DMS153 treated with DMSO at 0.1 percent for 48 hours (cell line): ENCODE results near the gene PRR7.
A peak's percentile ranks its signal among the peaks of the same experiment; 100 is the strongest.

Experiments used
- DNase-seq: peaks from one replicate; lab custom pipeline; 2025; ENCODE audit not compliant: unreplicated experiment; lab: John Stamatoyannopoulos, UW

Gene PRR7

GRCh38 chr5:177423671-177424070 lies 22.9 kb upstream of the PRR7 start:
- no peak for DNase-seq

DNA sequence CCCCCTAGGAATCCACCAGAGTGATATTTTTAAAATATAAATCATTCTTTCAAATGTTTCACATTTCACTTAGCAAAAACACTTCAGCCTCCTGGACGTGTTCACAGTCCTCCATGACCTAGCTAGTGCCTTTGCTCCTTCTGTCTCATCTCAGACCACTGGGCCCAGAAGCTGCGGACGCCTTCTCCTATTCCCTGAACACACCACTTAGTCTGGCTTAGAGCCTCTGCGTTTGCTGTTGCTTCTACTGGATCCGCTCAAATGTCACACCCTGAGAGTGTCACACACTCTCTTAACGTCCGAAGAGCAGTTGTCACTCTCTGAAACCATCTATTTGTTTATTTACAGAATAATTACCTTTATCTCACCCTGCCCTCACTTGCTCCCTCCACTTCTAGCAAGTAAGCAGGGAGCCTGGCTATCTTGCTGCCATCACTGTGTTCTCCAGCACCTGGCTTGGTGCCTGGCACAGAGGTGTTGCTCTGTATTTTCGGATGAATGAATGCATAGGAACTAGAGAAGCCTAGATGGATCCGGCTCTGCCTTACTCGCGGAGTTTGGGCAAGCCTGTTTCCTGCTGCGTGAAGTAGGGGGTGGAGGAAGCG lies 21.3 kb upstream of the PRR7 start:
- DNase-seq = no peak

DNA sequence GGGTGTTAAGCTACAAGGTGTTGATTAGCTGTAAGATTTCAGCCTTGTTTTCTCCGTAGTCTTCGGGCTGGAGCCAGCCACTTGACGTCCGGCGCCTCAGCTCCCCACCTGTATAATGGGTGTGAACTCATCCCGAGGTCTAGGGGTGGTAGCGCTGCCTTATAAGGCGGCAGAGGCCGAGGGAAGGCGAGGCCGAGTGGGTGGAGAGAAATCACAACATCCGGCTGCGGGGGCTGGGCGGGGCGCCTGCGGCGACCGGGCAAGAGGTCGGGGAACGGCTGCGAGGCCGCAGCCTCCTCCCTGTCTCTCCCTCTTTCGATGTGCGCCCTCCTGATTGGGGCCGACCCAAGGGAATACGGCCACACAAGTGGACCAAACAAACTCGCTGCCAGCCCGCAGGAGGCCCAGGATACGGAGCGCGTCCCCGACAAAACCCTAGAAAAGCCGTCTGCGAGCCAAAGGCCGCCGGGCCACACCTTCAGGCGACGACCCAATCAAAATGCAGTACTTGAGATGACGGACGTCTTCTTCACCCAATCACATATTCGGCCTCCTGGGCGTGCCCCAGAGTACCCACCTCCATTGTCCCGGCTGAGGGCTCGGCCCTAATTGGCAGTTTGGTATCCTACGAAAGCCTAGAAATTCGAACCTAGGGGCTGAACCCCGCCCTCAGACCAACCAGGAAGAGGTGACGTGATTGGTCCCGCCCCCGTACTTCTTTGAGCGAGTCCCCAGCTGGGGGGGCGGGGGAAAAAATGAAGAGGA lies 20.6 kb upstream of the PRR7 start:
- DNase-seq = peak; percentile 87

GRCh38 chr5:177426566-177427210 lies 19.9 kb upstream of the PRR7 start, which contains the start of gene GRK6:
GRK6 (plus strand) TSS chr5:177426676; CDS start chr5:177426846, 170 bp downstream.
- DNase-seq = no peak

DNA sequence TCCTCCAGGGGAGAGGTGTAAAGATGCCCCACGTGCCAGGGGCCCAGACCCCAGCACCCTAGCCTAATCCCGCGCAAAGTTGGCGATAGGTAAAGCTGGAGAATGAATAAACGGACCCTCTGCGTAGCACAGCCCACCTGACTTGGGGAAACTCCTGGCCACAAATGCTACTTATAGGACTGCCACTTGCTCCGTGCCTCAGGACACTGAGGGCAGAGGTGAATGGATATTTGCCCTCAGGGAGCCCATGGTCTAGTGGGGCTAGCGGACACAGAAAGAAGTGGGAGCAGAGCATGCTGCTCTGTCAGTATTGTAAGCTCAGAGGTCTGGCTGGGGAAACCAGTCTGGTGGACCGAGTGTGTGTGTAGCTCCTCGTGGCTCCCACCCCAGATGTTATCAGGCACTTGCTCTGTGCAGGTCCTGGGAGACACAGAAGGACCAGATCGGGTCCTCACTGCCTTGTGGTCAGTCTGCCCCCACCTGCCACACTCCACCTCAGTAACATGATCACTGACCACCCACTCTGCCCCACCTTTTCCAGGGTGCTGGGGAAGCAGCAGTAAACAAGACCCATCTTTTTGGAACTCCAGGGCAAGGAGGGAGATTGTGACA lies 19.3 kb upstream of the PRR7 start:
- DNase-seq = no peak

GRCh38 chr5:177427919-177428573 lies 18.6 kb upstream of the PRR7 start:
- DNase-seq = no peak

DNA sequence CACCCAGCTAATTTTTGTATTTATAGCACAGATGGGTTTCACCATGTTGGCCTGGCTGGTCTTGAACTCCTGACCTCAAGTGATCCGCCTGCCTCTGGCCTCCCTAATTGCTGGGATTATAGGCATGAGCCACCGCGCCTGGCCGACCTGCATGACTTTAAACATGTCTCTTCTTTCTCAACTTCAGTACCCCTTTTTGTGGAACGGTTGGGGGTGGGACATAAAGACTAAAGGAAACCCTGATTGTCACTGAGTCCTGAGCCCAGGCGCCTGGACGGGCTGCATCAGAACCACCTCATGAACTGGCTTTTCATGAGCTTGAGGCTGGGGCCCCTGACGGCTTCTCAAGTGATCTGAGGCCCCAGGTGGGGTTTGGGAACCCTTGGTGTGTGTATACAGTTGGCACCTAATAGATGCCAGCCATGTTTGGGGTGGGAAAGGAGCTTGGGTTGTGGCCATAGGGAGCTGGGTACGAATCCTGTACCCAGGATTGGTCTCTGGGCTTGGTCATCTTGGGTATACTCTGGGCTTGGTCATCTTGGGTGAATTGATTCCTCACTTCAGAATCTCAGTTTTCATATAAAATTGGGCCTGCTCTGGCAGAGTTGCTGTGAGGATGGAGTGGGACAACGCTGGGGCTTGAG lies 17.9 kb upstream of the PRR7 start:
- no peak for DNase-seq

GRCh38 chr5:177429248-177430040 lies 17.2 kb upstream of the PRR7 start:
- no peak for DNase-seq

DNA sequence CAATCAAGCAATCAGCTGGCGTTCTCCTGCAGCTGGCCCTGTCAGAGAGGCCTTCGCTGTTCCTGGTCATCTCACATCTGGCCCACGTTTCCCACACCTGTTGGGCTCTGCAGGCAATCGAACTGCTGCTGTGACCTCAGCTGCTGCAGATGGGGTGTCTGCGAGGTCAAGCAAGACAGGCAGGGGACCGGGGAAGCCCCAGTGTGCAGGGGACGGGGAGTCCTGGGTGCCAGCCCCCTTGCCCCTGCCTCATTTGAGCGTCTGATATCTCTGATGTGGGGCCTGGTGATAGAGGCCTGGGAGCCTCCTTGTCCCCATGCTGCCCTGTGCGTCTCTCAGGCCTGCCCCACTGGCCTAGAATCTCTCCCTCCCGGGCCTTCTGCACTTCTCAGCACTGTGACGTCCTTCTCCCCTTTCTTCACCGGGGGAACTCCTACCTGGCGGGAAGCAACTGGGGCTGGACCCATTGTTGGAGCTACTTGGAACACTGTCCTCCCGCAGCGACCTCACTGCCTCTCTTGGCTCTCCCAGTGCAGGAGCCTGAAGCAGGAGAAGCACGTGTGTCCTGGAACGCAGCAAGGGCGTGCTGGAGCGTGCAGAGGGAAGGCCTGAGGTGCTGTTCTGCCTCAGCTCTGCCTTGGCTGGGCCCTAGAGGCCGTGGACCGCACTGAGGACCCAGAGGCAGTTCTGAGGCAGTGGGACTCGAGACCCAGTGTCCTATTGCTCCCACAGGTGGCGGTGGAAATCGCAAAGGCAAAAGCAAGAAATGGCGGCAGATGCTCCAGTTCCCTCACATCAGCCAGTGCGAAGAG lies 16.3 kb upstream of the PRR7 start:
- DNase-seq = no peak

DNA sequence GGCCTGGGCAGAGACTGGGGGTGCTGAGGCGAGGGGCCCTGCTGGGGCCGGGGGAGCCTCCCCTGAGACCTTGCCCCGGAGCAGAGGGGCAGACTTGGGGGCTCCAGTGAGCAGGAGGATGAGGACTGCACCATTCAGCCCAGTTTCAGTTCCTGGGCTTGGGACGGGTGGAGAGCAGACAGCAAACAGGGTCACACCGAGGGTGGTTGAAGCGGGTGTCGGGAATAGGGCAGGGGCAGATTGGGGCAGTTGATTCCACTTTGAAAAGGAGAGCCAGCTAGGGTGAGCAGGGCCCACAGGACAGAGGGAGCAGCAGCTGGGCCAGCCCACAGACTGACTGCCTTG lies 15.7 kb upstream of the PRR7 start:
- no peak for DNase-seq

- DNase-seq = no peak
These were observed 15.1 kb upstream of the PRR7 start for GRCh38 chr5:177431317-177432142.

GRCh38 chr5:177432143-177432838 lies 14.3 kb upstream of the PRR7 start:
- no peak for DNase-seq

- DNase-seq = no peak
These were observed 13.6 kb upstream of the PRR7 start for GRCh38 chr5:177432839-177433657.

GRCh38 chr5:177433658-177434217 lies 12.9 kb upstream of the PRR7 start:
- no peak for DNase-seq

DNA sequence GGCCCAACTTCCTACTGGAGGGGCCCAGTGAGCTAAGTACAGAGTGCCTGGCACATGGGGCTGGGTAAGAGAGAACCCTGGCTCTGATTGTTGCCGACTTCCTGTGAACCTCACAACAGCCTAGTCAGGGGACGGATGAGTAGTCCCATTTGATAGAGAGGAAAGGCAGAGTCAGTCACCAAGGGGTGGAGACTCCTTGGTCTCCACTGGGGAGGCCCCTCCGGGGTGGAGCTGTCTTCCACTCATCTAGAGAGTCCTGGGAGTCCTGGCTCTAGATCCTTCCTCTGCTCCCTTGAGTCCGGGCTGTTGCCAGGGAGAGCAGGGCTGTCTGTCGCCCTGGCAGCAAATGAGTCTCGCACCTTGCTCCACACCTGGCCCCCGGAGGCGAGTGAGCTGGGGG lies 12.2 kb upstream of the PRR7 start:
- no peak for DNase-seq

GRCh38 chr5:177434942-177435738 lies 11.5 kb upstream of the PRR7 start:
- no peak for DNase-seq
